IPS-18c (cell line): ENCODE results near the gene HCK.

Experiments
- H3K4me3 ChIP-seq: 2 replicates; pipeline ENCODE4 v1.7.0; 2013; ENCODE audit warnings: low read depth, mild to moderate bottlenecking, low read length, moderate library complexity; ENCODE audit not compliant: insufficient read depth
- H3K9me3 ChIP-seq: one replicate; pipeline ENCODE4 v1.6.1; 2013; ENCODE audit warnings: mild to moderate bottlenecking, low read length, moderate library complexity; ENCODE audit not compliant: control insufficient read depth, insufficient read depth

The HCK gene

DNA sequence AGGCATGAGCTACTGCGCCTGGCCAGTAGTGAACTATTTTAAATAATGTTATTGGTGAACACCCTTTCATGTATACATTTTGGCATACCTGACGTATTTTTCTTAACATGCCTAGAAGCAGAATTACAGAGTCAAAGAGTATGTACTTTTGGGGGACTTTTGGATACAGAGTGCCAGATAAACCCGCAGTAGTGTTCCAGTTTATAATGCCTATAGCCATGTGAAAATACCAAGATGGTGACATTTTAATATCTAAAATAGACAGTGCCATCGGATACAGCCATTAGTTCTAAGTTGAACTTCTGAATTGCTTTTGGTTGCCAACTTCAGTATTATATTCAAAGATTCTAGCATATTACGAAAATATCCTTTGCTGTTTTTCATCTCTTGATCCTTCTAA lies 77.8 kb downstream of the HCK start:
- Histone ChIP-seq H3K9me3 (no peaks in the 10 kb centered on the region), H3K4me3 (no peak overlapping the region)

DNA sequence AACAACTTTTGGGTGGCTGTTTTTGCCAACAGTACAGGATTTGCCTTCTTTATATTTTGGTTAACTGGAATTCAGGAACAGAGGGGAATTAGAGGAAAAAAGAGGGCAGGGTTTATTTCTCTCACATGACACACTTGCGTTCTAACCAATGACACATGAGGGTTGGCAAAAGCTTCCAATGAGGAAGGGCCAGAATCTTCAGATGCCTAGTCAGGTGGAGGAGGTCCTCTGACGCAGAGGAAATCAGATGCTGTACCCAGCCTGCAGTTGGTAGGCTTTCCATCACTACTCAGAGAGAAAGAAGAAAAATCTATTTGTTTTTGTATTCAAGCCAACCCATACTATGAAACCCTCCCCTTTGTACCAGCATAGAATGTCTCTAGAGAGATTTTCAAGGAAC lies 78.3 kb downstream of the HCK start:
- H3K9me3 ChIP-seq: no peaks in the 10 kb centered on the region

DNA sequence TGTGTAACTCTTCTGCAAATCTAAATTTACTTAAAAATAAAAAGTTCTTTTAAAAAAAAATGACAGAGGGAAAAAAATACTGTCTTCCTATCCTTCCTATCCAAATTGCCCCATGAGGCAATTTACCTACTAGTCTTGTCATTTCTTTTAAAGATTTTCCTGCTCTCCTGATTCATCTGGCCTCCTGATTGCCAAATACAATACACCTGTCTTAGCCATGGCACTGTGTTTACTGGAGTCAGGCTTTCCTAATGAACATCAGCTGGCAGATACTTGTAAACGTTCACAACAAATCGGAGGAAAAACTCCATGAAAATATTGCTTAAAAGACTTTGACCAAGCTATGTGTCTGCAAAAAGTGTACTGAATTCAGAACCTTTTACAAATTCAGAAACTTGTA lies 78.9 kb downstream of the HCK start:
- Histone ChIP-seq H3K4me3 (no peak overlapping the region), H3K9me3 (no peaks in the 10 kb centered on the region)

More for the DNA sequence above, 78.3 kb downstream of the HCK start:
- H3K4me3 ChIP-seq: no peak overlapping the region

DNA sequence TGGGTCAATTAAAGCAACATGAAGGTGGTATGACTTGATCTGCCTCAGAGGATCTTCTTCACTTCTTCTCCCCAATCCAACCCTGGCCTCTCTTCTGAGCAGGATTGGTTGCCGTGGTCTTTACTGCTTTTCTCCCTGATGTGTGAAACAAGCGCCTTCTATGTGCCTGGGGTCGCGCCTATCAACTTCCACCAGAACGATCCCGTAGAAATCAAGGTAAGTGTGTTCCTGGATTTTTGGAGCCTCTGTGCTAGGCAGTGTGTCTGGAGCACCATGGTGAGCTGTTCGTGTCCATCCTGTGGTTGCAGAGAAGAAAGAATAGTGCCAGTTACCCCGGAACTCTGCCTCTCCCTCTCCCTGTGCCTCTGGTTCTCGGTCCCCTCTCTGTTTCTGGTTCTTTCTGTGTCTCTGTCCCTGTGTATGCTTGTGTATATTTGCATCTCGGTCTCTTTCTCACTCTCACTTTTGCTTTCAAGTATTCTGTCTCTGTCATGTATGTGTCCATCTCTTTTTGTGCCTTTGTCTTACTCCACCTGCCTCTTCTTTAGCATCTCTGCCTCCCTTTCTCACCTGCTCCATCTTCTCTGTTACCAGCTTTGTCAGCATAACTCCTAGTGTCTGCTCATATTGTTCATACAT lies 81.0 kb downstream of the HCK start:
- Histone ChIP-seq H3K9me3 (no peaks in the 10 kb centered on the region), H3K4me3 (no peak overlapping the region)

DNA sequence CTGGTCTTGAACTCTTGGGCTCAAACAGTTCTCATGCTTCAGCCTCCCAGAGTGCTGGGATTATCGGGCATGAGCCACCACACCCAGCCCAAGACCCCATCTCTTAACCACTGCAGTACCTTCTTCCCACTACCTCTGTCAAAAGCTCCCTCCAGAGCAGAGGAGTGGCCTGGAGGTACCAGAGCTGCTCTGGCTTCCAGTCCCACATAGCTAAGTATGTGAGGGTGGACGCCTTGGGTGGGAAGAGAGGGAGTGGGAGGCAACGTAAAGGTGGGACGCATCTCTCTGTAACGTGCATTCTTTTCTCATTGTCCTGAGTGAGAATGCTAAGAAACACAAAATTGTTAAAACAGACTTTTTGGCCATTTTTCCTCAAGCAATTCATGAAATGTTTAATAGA lies 82.0 kb downstream of the HCK start:
- H3K9me3 ChIP-seq: no peaks in the 10 kb centered on the region

DNA sequence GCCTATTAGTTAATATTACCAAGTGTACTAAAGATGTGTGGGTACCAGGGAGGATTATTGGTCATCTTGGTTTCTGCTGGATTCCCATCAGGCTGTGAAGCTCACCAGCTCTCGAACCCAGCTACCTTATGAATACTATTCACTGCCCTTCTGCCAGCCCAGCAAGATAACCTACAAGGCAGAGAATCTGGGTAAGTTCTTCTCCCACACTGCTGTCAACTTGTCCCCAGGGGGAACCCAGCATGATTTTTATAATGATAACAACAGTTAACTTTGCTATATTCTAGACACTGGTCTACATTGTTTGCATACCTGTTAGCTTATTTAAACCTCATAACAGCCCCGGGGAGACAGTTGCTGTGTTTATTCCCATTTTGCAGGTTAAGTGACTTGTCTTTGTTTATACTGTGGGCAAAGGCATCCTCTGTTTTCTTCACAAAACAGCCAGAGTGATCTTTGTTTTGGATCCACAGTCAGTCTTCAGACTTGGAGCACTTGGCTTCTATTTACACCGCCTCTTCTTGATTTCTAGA lies 84.0 kb downstream of the HCK start:
- Histone ChIP-seq H3K4me3 (no peak overlapping the region), H3K9me3 (no peaks in the 10 kb centered on the region)

More for the DNA sequence above, 82.0 kb downstream of the HCK start:
- H3K4me3 ChIP-seq: no peak overlapping the region

DNA sequence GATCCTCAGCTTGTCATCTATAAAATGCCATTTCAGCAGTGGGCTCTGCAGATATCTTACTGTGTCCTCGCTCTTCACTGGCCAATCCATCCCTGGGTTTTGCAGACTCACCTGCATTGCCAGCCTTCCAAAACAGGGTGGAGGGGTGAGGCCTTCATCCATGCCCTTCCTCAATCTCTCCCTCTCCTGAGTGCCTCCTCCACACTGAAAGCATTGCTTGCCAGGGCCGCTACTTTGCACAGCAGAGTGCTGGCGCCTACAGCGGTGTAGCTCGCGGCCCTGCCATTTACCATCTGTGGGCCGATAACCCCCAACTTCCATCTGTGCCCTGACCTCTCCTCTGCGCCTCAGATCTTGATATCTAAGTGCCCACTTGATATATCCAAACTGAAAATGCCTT lies 86.9 kb downstream of the HCK start:
- no peak overlapping the region for H3K4me3 ChIP-seq
- H3K9me3 ChIP-seq: no peaks in the 10 kb centered on the region

DNA sequence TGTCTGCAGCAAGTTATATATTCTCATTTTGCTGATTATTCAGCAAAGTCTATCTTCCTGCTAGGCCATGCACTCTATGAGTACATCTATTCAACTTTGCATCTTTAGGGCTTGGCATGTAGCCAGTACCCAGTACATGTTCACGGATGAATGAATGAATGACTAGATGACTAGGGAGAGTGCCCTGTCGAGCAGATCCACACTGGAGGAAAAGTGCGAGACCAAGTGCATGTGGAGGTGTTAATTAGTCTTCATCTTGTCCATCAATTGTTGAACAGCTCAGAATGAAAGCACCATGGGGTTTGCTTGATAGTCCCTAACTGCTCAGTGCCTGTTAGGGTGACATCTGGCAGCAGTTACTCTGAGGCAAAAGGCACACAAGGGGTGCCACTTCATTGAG lies 87.9 kb downstream of the HCK start:
- Histone ChIP-seq H3K9me3 (no peaks in the 10 kb centered on the region), H3K4me3 (no peak overlapping the region)

DNA sequence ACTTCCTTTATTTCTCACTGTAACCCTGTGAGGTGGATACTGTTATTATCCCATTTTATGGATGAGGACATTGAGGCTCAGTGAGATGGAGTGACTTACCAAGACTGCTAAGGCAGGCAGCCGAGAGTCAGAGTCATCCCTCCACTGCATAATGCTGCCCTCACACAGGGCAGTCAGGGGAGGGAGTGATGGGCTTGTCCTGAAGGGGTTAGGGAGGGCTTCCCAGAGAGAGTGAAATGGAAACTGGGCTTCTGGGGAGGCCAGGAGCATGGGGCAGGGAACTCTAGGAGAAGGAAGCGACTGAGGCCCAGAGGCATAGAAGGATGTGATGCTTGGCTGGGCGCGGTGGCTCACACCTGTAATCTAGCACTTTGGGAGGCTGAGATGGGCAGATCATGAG lies 88.6 kb downstream of the HCK start:
- no peak overlapping the region for H3K4me3 ChIP-seq
- H3K9me3 ChIP-seq: no peaks in the 10 kb centered on the region

DNA sequence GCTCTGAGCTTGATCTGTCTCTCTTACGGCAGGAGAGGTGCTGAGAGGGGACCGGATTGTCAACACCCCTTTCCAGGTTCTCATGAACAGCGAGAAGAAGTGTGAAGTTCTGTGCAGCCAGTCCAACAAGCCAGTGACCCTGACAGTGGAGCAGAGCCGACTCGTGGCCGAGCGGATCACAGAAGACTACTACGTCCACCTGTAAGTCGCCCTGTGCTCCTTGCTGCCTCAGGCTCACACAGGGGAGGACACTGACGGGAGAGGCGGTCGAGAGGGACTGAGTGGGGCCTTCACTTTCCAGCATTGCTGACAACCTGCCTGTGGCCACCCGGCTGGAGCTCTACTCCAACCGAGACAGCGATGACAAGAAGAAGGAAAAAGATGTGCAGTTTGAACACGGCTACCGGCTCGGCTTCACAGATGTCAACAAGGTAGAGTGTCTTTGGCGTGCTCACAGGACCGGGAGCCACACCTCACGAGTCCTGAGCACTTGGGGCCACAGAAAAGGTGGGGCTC lies 89.5 kb downstream of the HCK start:
- no peaks in the 10 kb centered on the region for H3K9me3 ChIP-seq
- no peak overlapping the region for H3K4me3 ChIP-seq

DNA sequence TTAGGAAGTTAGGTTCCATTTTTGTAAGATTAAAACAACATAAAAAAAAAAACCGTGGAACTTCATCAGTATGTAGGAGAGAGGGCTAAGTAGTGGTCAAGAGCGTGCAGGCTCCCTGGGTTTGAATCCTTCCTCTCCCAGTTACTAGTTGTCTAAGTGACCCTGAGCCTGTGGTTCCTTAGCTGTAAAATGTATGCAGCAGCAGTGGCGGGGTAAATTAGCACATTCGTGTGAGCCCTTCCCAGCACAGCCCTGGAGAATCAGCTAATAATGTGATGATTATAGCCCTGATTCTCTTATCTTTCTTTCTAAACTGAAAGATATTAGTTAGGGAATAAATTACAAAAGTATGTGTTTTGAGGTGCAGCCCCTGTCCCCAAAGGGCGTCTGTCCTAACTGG lies 90.0 kb downstream of the HCK start:
- no peaks in the 10 kb centered on the region for H3K9me3 ChIP-seq
- no peak overlapping the region for H3K4me3 ChIP-seq

DNA sequence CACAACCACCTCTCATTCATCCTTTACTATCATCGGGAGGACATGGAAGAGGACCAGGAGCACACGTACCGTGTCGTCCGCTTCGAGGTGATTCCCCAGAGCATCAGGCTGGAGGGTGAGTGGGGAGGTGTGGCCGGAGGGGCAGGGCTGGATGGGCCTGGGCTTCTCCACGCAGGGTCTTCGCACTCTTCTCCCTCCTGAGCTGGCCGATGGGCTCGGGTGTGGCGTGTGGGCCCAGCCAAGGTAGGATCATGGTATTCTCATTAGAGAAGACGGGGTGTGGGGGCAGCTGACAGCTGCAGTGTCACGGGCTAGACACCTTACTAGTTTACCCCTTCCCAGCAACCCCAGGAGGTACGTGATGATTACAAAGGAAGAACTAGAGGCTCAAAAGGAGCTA lies 90.9 kb downstream of the HCK start:
- H3K4me3 ChIP-seq: no peak overlapping the region
- H3K9me3 ChIP-seq: no peaks in the 10 kb centered on the region

DNA sequence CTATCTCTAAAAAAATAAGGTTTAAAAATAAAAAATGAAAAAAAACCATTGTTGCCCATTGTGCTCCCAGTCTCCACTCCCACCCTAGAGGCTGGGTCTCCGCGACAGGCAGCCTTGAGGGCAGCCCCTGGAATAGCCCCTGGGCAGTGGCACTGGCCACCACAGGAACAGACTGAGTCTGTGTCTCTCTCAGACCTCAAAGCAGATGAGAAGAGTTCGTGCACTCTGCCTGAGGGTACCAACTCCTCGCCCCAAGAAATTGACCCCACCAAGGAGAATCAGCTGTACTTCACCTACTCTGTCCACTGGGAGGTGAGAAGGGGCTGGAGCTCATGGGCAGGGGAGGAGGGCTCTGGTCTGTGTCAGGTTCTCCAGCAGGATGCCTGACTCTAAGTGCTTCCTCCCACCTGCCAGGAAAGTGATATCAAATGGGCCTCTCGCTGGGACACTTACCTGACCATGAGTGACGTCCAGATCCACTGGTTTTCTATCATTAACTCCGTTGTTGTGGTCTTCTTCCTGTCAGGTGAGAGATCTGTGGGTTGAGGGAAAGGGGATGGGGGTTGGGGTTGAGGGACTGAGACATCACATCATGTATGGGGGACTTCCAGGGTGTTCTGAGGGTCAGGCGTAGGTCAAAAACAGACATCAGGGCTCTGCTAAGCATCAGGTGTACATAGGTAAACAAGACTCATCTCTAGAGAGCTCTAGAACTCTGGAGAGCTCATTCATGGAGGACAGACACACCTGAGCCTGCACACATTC lies 93.0 kb downstream of the HCK start:
- H3K4me3 ChIP-seq: no peak overlapping the region
- H3K9me3 ChIP-seq: no peaks in the 10 kb centered on the region

DNA sequence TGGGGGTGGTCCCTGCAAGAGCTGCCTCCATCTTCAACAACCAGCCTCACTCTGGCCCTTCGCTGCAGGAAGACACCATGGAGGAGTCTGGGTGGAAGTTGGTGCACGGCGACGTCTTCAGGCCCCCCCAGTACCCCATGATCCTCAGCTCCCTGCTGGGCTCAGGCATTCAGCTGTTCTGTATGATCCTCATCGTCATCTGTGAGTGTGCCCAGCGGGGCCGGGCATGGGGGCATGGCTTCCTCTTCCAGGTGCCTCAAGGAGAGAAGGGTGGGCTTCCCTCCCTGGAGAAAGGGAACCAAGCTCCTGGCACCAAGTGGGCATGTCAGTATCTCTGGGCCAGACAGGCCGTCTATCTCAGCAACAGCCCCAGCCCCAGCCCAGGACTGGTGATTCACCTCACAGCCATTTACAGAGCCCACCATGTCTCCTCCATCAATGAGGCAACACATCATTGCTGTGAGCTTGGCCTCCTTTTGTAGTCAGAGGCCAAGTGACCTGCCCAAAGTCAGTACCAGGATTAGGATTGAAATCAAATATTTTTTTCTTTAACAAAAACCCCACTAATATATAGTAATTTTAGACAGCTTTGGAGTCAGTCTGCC lies 97.6 kb downstream of the HCK start:
- Histone ChIP-seq H3K4me3 (no peak overlapping the region), H3K9me3 (no peaks in the 10 kb centered on the region)

DNA sequence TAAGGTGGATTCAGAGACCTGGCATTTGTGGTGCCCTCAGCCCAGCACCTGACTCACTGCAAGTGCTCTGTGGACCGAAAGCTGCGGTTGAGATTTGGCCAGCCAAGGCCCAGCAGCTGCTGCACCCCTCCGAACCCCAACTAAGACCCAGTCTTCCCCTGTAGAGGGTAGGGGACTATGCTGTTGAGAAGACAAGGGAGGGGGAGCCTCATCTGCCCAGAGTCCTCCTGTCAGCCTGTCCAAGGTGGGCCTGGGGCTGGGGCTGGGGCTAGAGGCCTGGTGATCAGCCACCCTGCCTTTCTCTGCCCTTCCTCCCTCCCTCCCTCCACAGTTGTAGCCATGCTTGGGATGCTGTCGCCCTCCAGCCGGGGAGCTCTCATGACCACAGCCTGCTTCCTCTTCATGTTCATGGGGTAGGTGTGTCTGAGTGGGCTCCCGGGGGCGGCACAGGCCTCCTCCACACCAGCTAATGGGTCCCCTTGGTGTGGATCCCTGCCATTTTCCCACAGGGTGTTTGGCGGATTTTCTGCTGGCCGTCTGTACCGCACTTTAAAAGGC lies 98.3 kb downstream of the HCK start:
- Histone ChIP-seq H3K9me3 (no peaks in the 10 kb centered on the region), H3K4me3 (no peak overlapping the region)
